H1 (cell line): Measurements from ENCODE around the gene FOXP2. TPM values are rescaled to one million over a fixed set of nuclear protein-coding genes. Genes with fewer than 3 reads are reported as not detected.

Experiments
- CTCF ChIA-PET: fragments of 300-600 bp; sonication (Branson Sonifier 250); formaldehyde crosslinking; loops from one replicate; lab custom pipeline; 2021; ENCODE audit not compliant: partially characterized antibody; lab: Charles Lee
- POLR2A ChIA-PET: fragments of 300-600 bp; sonication (Branson Sonifier 250); formaldehyde crosslinking; loops from one replicate; lab custom pipeline; 2021; ENCODE audit warnings: inconsistent platforms; ENCODE audit not compliant: partially characterized antibody; lab: Charles Lee
- DNase-seq, 2 experiments: peaks; one replicate each; pipeline versions ENCODE4 v3.0.0 to v3.0.0-alpha.2; 2010 to 2022; ENCODE audit warnings: low spot score in 2 of 2, low read depth in 1 of 2, mixed read lengths in 1 of 2
- FAIRE-seq: peaks from 2 replicates; lab custom pipeline; 2011; peaks lifted over from hg19 to GRCh38; lab: Jason Lieb, UNC
- H2AFZ ChIP-seq: 2 replicates; pipeline ENCODE4 v1.8.1; 2012; ENCODE audit warnings: low read length, inconsistent platforms
- H2AK5ac ChIP-seq: 2 replicates; pipeline ENCODE4 v1.6.1; 2013; ENCODE audit warnings: low read depth, low read length
- H2BK120ac ChIP-seq: replicated peaks from 2 replicates; pipeline ENCODE3; 2013; ENCODE audit warnings: low read depth, low read length, inconsistent platforms
- H2BK12ac ChIP-seq: 2 replicates; pipeline ENCODE4 v1.6.1; 2013; ENCODE audit warnings: low read depth, low read length
- H2BK15ac ChIP-seq: 2 replicates; pipeline ENCODE4 v1.6.1; 2013; ENCODE audit warnings: low read length
- H2BK20ac ChIP-seq: 2 replicates; pipeline ENCODE4 v1.6.1; 2013; ENCODE audit warnings: low read length
- H2BK5ac ChIP-seq: 2 replicates; pipeline ENCODE4 v1.6.1; 2013; ENCODE audit warnings: low read depth, low read length
- H3K14ac ChIP-seq: 2 replicates; pipeline ENCODE4 v1.6.1; 2013; ENCODE audit warnings: inconsistent platforms; ENCODE audit not compliant: insufficient read length
- H3K18ac ChIP-seq: 2 replicates; pipeline ENCODE4 v1.6.1; 2013; ENCODE audit warnings: low read length; ENCODE audit errors: extremely low read depth
- H3K23ac ChIP-seq: 2 replicates; pipeline ENCODE4 v1.6.1; 2013; ENCODE audit warnings: inconsistent platforms; ENCODE audit not compliant: insufficient read length
- H3K23me2 ChIP-seq: 2 replicates; pipeline ENCODE4 v1.6.1; 2013; ENCODE audit warnings: low read depth, low read length
- H3K27ac ChIP-seq: 2 replicates; pipeline ENCODE4 v1.6.1; 2011; ENCODE audit warnings: low read depth, low read length, inconsistent platforms
- H3K27me3 ChIP-seq, 4 experiments: replicated peaks in 1 of 4; 1 replicate in 1 of 4; 2 replicates in 3 of 4; pipeline versions ENCODE4 v1.6.1 to v1.8.1; 2011 to 2013; ENCODE audit warnings: low read length in 3 of 4, mild to moderate bottlenecking in 3 of 4, inconsistent platforms in 2 of 4, mixed read lengths in 2 of 4, moderate library complexity in 1 of 4; ENCODE audit not compliant: control insufficient read depth in 3 of 4, insufficient read depth in 3 of 4; ENCODE audit errors: extremely low read depth in 1 of 4
- H3K36me3 ChIP-seq, 4 experiments: 2 replicates each; pipeline versions ENCODE4 v1.6.1 to v1.8.1; 2011 to 2013; ENCODE audit warnings: mild to moderate bottlenecking in 4 of 4, low read length in 3 of 4, moderate library complexity in 2 of 4, control low read depth in 1 of 4, inconsistent platforms in 1 of 4; ENCODE audit not compliant: insufficient read depth in 4 of 4, control insufficient read depth in 2 of 4
- H3K4ac ChIP-seq: replicated peaks from 2 replicates; pipeline ENCODE3; 2013; ENCODE audit warnings: low read length, low read depth, mixed read lengths, inconsistent platforms; ENCODE audit not compliant: insufficient read length
- H3K4me1 ChIP-seq, 4 experiments: replicated peaks in 1 of 4; 1 replicate in 1 of 4; 2 replicates in 3 of 4; pipeline versions ENCODE4 v1.6.1 to v1.8.1; 2011 to 2013; ENCODE audit warnings: low read length in 3 of 4, inconsistent platforms in 2 of 4, mixed read lengths in 1 of 4; ENCODE audit not compliant: insufficient read depth in 4 of 4, control insufficient read depth in 3 of 4
- H3K4me2 ChIP-seq, 2 experiments: 2 replicates each; pipeline versions ENCODE4 v1.6.1 to v1.8.1; 2011 to 2013; ENCODE audit warnings: low read depth in 2 of 2, low read length in 2 of 2, control low read depth in 1 of 2, inconsistent platforms in 1 of 2, mild to moderate bottlenecking in 1 of 2; ENCODE audit not compliant: insufficient read depth in 1 of 2
- H3K4me3 ChIP-seq, 4 experiments: fragments of 200-600, 300-600 bp in 1 of 4; sonication (generic), shearing (Covaris generic), sonication (Bioruptor Twin) in 1 of 4; 2 replicates each; pipeline versions ENCODE4 v1.5.1 to v1.8.1; 2011 to 2016; ENCODE audit warnings: low read length in 4 of 4, low read depth in 3 of 4, control low read depth in 2 of 4, inconsistent platforms in 2 of 4, mild to moderate bottlenecking in 2 of 4, mixed read lengths in 1 of 4, moderate library complexity in 1 of 4; ENCODE audit not compliant: insufficient read depth in 2 of 4; ENCODE audit errors: extremely low read depth in 1 of 4
- H3K56ac ChIP-seq: replicated peaks from 2 replicates; pipeline ENCODE3; 2013; ENCODE audit warnings: low read depth, mild to moderate bottlenecking, mixed read lengths, low read length, inconsistent platforms; ENCODE audit not compliant: insufficient read length
- H3K79me1 ChIP-seq: 2 replicates; pipeline ENCODE4 v1.6.1; 2013; ENCODE audit warnings: low read depth, low read length, control low read depth
- H3K79me2 ChIP-seq, 2 experiments: 2 replicates each; pipeline versions ENCODE4 v1.6.1 to v1.8.1; 2012 to 2013; ENCODE audit warnings: low read length in 2 of 2, mild to moderate bottlenecking in 2 of 2, inconsistent platforms in 1 of 2; ENCODE audit not compliant: insufficient read depth in 2 of 2, control insufficient read depth in 1 of 2
- H3K9ac ChIP-seq, 4 experiments: replicated peaks in 1 of 4; 1 replicate in 1 of 4; 2 replicates in 3 of 4; pipeline versions ENCODE4 v1.6.1 to v1.8.1; 2011 to 2013; ENCODE audit warnings: low read depth in 3 of 4, low read length in 3 of 4, control low read depth in 2 of 4, mild to moderate bottlenecking in 2 of 4, moderate library complexity in 2 of 4, inconsistent platforms in 1 of 4; ENCODE audit errors: extremely low read depth in 1 of 4
- H3K9me3 ChIP-seq, 2 experiments: 2 replicates each; pipeline versions ENCODE4 v1.6.1 to v1.8.1; 2012 to 2013; ENCODE audit warnings: mild to moderate bottlenecking in 2 of 2, moderate library complexity in 2 of 2, control low read depth in 1 of 2, inconsistent platforms in 1 of 2, low read depth in 1 of 2, low read length in 1 of 2, mixed read lengths in 1 of 2; ENCODE audit not compliant: insufficient read depth in 2 of 2
- H4K20me1 ChIP-seq, 2 experiments: replicated peaks in 1 of 2; 2 replicates each; pipeline versions ENCODE3 to v1.8.1; 2011 to 2013; ENCODE audit warnings: inconsistent platforms in 2 of 2, low read length in 2 of 2, mild to moderate bottlenecking in 1 of 2; ENCODE audit not compliant: insufficient read depth in 2 of 2, control insufficient read depth in 1 of 2
- H4K5ac ChIP-seq: 2 replicates; pipeline ENCODE4 v1.6.1; 2013; ENCODE audit warnings: low read length, low read depth, mixed read lengths, inconsistent platforms; ENCODE audit not compliant: insufficient read length
- H4K8ac ChIP-seq: 2 replicates; pipeline ENCODE4 v1.8.0; 2013; ENCODE audit warnings: mild to moderate bottlenecking, moderate library complexity, low read length, inconsistent platforms; ENCODE audit not compliant: insufficient read depth; ENCODE audit errors: extremely low read depth
- H4K91ac ChIP-seq: replicated peaks from 2 replicates; pipeline ENCODE3; 2013; ENCODE audit warnings: low read length, mixed read lengths, inconsistent platforms; ENCODE audit not compliant: insufficient read length
- HDAC6 ChIP-seq: IDR thresholded peaks from one replicate; pipeline ENCODE4 v1.7.1; 2012; ENCODE audit warnings: low read depth, mild to moderate bottlenecking, inconsistent platforms, low read length, moderate library complexity
- PHF8 ChIP-seq: fragments of 200-600 bp; sonication (generic); conservative IDR thresholded peaks from 2 replicates; pipeline ENCODE4 v1.7.1; 2012; ENCODE audit warnings: low read depth, mild to moderate bottlenecking, inconsistent platforms, low read length, moderate library complexity
- RAD21 ChIP-seq, 2 experiments: IDR thresholded peaks in 1 of 2; conservative IDR thresholded peaks in 1 of 2; 2 replicates each; pipeline ENCODE4 v1.6.1; 2011; ENCODE audit warnings: low read depth in 2 of 2, low read length in 2 of 2, improper control_type of control experiment in 1 of 2, inconsistent platforms in 1 of 2, mild to moderate bottlenecking in 1 of 2, moderate library complexity in 1 of 2
- TBP ChIP-seq: IDR thresholded peaks from 2 replicates; pipeline ENCODE4 v1.6.1; 2011; ENCODE audit warnings: low read depth, low read length, improper control_type of control experiment
- TEAD4 ChIP-seq: IDR thresholded peaks from 2 replicates; pipeline ENCODE4 v1.6.1; 2012; ENCODE audit warnings: low read depth, low read length, inconsistent platforms, mixed read lengths
- WGBS, 2 experiments: shearing (Covaris generic) in 1 of 2; methylation state at CpG; one replicate each; pipeline versions ENCODE4 v1.1.6 to v1.1.7; 2013 to 2015; ENCODE audit warnings: low lambda C conversion rate in 2 of 2, mixed read lengths in 2 of 2, inconsistent platforms in 1 of 2, low coverage in 1 of 2, missing lambda C conversion rate in 1 of 2; ENCODE audit not compliant: insufficient replicate concordance in 2 of 2, insufficient coverage in 1 of 2, insufficient read length in 1 of 2; ENCODE audit errors: extremely low coverage in 1 of 2, missing lambda C conversion rate in 1 of 2; 5-methylcytosine and 5-hydroxymethylcytosine counted together
- polyA plus RNA-seq, 7 experiments: library from polyadenylated mRNA; depleted of rRNA in 3 of 7; stranded (reverse) in 5 of 7; unstranded in 2 of 7; fragments of >200 nt in 5 of 7; fragments of 200-250 nt in 2 of 7; gene quantifications; 1 replicate in 5 of 7; 2 replicates in 1 of 7; 4 replicates in 1 of 7; pipeline versions ENCODE4 v1.2.1 to v1.2.3, GENCODE V29; 2011 to 2013; ENCODE audit warnings: missing spikeins in 2 of 7, mixed read lengths in 2 of 7
- total RNA-seq: library from RNA; stranded (reverse); fragmentation: NEBNext Ultra II Directional; extraction: Animal tissue kit (Norgen Biotek cat#: 25700); gene quantifications from 2 replicates; pipeline ENCODE4 v1.2.1, GENCODE V29; 2021
- TF ChIP-seq, protein P1 (sequence below), 3 experiments: IDR thresholded peaks; 1 replicate in 2 of 3; 2 replicates in 1 of 3; pipeline versions ENCODE4 v1.5.1 to v1.6.1; 2011; ENCODE audit warnings: low read length in 3 of 3, mild to moderate bottlenecking in 3 of 3, inconsistent platforms in 2 of 3, low read depth in 1 of 3, moderate library complexity in 1 of 3; ENCODE audit not compliant: insufficient read depth in 1 of 3; ENCODE audit errors: control extremely low read depth in 1 of 3
- TF ChIP-seq, protein P2 (sequence below): IDR thresholded peaks from 2 replicates; pipeline ENCODE4 v1.6.1; 2012; ENCODE audit warnings: low read length, inconsistent platforms

Gene FOXP2
- total and polyA plus RNA-seq, 2 of the 8 experiments (the other 6 are each of a cell fraction or from before 2014, with no cell fraction given) = 0.09 to 0.43 TPM

GRCh38 chr7:114419441-114420272 lies 5.0 kb downstream of the FOXP2 start:
- Histone ChIP-seq H3K23me2 (no peaks in the 10 kb centered on the region), H2AK5ac (no peak overlapping the region), H3K56ac (no peak overlapping the region), H4K5ac (no peak overlapping the region), H3K36me3 (no peaks in the 10 kb centered on the region), H2BK12ac (no peak overlapping the region), H3K79me2 (no peaks in the 10 kb centered on the region), H3K9ac (no peak overlapping the region), H3K14ac (no peak overlapping the region), H2AFZ (0 out of 2 replicates have a peak overlapping the region, but pooled peaks have one; percentile 71), H3K4me3 (no peak overlapping the region), H4K8ac (no peak overlapping the region), H3K79me1 (no peaks in the 10 kb centered on the region), H3K27me3 (no peaks in the 10 kb centered on the region), H3K9me3 (no peaks in the 10 kb centered on the region), H3K4ac (no peak overlapping the region), H2BK5ac (no peak overlapping the region), H3K4me2 (no peak overlapping the region), H4K20me1 (no peaks in the 10 kb centered on the region), H2BK120ac (no peak overlapping the region), H3K27ac (no peak overlapping the region), H3K23ac (no peak overlapping the region), H3K4me1 (peaks cover 0 to 4% (median under 1%) of the 10 kb centered on the region in 4 experiments; a peak in 1 of 7 replicates), H3K18ac (no peak overlapping the region), H2BK15ac (no peak overlapping the region), H4K91ac (no peak overlapping the region), H2BK20ac (no peak overlapping the region)
- DNase-seq (no peak), FAIRE-seq (no peak)
- ChIA-PET CTCF (interaction anchor here (0.6 to 1.4 kb wide), 2 partner anchors 157 to 1322 kb away, joined by 3 read pairs; no protein-coding TSS in a partner anchor), POLR2A (no interaction called here)
- WGBS, 2 experiments = 82% methylated on average over 8 of the region's 8 CpGs; no CpG with 5 or more reads in 1 of the 2 experiments
- TF ChIP-seq, protein P1, sequence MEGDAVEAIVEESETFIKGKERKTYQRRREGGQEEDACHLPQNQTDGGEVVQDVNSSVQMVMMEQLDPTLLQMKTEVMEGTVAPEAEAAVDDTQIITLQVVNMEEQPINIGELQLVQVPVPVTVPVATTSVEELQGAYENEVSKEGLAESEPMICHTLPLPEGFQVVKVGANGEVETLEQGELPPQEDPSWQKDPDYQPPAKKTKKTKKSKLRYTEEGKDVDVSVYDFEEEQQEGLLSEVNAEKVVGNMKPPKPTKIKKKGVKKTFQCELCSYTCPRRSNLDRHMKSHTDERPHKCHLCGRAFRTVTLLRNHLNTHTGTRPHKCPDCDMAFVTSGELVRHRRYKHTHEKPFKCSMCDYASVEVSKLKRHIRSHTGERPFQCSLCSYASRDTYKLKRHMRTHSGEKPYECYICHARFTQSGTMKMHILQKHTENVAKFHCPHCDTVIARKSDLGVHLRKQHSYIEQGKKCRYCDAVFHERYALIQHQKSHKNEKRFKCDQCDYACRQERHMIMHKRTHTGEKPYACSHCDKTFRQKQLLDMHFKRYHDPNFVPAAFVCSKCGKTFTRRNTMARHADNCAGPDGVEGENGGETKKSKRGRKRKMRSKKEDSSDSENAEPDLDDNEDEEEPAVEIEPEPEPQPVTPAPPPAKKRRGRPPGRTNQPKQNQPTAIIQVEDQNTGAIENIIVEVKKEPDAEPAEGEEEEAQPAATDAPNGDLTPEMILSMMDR (IDR thresholded peaks at IDR 0.05; ENCODE audit: control extremely low read depth in 1 of 3, insufficient read depth in 1 of 3, low read depth in 1 of 3, low read length in 3 of 3) = no peak
- TF ChIP-seq TEAD4 (no peak), HDAC6 (no peak), PHF8 (no peak), TBP (no peak), RAD21 (IDR thresholded peaks at IDR 0.05 in 1 of 2, conservative IDR thresholded peaks at IDR 0.05 in 1 of 2; ENCODE audit: low read depth in 2 of 2, low read length in 2 of 2) (no peak)
- TF ChIP-seq, protein P2, sequence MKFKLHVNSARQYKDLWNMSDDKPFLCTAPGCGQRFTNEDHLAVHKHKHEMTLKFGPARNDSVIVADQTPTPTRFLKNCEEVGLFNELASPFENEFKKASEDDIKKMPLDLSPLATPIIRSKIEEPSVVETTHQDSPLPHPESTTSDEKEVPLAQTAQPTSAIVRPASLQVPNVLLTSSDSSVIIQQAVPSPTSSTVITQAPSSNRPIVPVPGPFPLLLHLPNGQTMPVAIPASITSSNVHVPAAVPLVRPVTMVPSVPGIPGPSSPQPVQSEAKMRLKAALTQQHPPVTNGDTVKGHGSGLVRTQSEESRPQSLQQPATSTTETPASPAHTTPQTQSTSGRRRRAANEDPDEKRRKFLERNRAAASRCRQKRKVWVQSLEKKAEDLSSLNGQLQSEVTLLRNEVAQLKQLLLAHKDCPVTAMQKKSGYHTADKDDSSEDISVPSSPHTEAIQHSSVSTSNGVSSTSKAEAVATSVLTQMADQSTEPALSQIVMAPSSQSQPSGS = no peak
